ENCODE measurements around the gene SLC22A23.

GRCh38 chr6:3504938-3505805 is 48.3 kb upstream of the SLC22A23 start:
- TF ChIP-seq BHLHE40 (IDR thresholded peaks at IDR 0.05; ENCODE audit: borderline replicate concordance) (no peak), ZNF384 (IDR thresholded peaks at IDR 0.05) (no peak), TARDBP (IDR thresholded peaks at IDR 0.05) (no peak), HDGF (IDR thresholded peaks at IDR 0.05; ENCODE audit: borderline replicate concordance) (no peak), LEF1 (IDR thresholded peaks at IDR 0.05; ENCODE audit: borderline replicate concordance) (no peak), FOXM1 (IDR thresholded peaks at IDR 0.05; ENCODE audit: borderline replicate concordance) (no peak)

Data from HEK293T (cell line).